ENCODE results near the gene FEV.

- no peak for TF ChIP-seq CTCF (IDR thresholded peaks at IDR 0.05; ENCODE audit: borderline replicate concordance, extremely low read depth, low read length, poor library complexity, severe bottlenecking)
- TF ChIP-seq EZH2 (IDR thresholded peaks at IDR 0.05; ENCODE audit: borderline replicate concordance, low read depth, low read length, severe bottlenecking) = no peak
These were observed 14.1 kb downstream of the FEV start for GRCh38 chr2:218970894-218971293.

Measured in DND-41 (cell line).